ENCODE measurements around the gene CYSLTR2.

CYSLTR2 gene, protein sequence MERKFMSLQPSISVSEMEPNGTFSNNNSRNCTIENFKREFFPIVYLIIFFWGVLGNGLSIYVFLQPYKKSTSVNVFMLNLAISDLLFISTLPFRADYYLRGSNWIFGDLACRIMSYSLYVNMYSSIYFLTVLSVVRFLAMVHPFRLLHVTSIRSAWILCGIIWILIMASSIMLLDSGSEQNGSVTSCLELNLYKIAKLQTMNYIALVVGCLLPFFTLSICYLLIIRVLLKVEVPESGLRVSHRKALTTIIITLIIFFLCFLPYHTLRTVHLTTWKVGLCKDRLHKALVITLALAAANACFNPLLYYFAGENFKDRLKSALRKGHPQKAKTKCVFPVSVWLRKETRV

DNA sequence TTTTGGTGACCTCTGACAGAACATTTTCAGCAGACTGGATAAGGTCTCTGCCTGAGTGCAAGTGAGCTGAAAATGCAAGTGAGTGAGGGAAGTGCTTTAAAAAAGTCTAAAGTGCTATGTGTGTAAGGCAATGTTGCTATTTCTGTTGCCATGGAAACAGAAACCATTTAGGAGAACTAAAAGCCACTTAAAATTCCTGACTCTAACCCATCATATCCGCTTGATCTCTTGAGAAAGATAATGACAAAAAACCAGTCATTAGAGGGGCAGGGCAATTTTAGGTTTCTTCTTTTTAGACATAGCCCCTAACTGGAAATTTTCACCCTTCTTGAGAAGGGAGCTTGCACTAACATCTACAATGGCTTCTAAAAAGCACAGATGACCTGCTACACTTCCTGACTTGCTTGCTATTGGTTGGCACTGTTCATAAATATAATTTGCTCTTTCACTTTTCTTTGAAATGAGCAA lies at the start of gene CYSLTR2:
Gene CYSLTR2, plus strand, starts transcription at position 458 of the 468 bp plus-strand sequence. CDS start 52,889 bp downstream, outside the sequence.
- DNase-seq: no peak

- no peak for DNase-seq
Observed at GRCh38 chr13:48615049-48615448, 38.7 kb upstream of the CYSLTR2 start.

- no peak for DNase-seq
Observed at GRCh38 chr13:48618937-48619336, 34.8 kb upstream of the CYSLTR2 start.

GRCh38 chr13:48621056-48621455 lies 32.7 kb upstream of the CYSLTR2 start:
- no peak for DNase-seq

DNA sequence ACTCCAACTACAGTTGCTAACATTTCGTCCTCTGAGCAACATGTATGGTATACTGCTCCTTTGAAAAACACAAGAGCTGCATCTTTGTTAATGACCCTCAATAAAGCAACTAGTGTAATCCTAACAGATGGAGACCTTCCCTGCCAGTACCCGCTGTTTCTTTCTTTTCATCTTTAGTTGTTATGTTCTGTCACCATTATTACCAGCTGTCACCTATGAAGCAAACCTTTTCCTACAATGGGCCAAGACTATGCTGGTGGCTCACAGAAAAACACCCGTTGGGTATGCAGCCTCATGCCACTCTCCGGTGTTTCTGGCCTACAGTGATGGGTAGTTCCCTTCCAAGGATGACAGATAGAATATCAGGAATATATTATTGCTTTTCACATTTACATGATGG lies 29.7 kb upstream of the CYSLTR2 start:
- DNase-seq: no peak

- DNase-seq: no peak
Observed at GRCh38 chr13:48624858-48625257, 28.9 kb upstream of the CYSLTR2 start.

GRCh38 chr13:48625413-48626076 lies 28.2 kb upstream of the CYSLTR2 start:
- no peak for DNase-seq

- DNase-seq: no peak
Observed at GRCh38 chr13:48626077-48626449, 27.7 kb upstream of the CYSLTR2 start.

GRCh38 chr13:48626726-48627451 lies 26.8 kb upstream of the CYSLTR2 start:
- DNase-seq: no peak

DNA sequence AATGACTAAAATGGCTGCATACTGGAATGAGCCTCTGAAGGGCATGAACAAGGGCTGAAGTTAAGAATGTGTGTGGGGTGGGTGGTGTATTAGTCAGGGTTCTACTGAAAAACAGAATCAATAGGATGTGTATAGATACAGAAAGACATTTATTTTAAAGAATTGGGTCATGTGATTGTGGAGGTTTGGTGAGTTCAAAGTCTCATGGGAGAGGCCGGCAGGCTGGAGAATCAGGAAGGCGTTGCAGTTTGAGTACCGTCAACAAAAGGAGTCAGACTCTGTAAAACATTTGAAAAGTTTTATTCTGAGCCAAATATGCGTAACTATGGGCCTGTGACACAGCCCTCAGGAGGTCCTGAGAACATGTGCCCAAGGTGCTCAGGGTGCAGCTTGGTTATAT lies 24.5 kb upstream of the CYSLTR2 start:
- DNase-seq: no peak

DNA sequence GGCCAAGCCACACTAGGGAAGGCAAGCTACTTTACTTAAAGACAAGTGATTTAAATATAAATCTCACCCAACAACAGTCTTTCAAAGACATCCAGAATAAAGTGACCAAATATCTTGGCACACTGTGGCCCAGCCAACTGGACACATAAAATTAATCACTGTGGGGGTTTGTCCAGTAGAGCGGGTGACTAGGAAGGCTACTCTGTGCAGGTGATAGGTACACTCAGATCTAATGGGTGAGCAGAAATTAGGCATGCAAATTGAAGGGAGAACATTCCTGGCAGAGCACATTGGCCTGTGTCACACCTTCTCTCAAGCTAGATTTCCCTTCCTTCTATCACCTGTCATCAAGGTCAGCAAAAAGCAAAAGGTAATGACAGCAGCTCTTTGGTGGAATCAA lies 23.4 kb upstream of the CYSLTR2 start:
- no peak for DNase-seq

DNA sequence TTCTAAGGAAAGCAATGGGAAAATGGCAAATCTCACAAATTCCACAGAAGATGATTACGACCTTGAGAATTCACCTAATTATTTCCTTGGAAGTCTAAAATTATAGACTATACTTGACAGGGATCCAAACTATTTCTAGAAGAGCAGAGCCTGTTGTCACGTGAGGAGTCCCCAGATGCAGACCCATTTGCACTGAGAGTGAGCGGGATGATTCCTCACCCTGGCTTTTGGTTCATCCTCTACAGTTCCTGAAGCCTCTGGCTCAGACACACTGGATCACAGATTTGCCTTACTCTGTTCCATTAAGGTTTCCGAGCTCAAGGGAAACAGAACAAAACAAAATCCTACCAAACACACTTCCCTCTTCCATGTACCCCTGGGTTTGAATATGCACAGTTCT lies 23.0 kb upstream of the CYSLTR2 start:
- DNase-seq: no peak

GRCh38 chr13:48631441-48631840 lies 22.3 kb upstream of the CYSLTR2 start:
- DNase-seq: no peak

- no peak for DNase-seq
Observed at GRCh38 chr13:48633700-48634099, 20.0 kb upstream of the CYSLTR2 start.

- DNase-seq: no peak
Observed at GRCh38 chr13:48634636-48635035, 19.1 kb upstream of the CYSLTR2 start.

GRCh38 chr13:48635478-48635877 lies 18.3 kb upstream of the CYSLTR2 start:
- DNase-seq: no peak

DNA sequence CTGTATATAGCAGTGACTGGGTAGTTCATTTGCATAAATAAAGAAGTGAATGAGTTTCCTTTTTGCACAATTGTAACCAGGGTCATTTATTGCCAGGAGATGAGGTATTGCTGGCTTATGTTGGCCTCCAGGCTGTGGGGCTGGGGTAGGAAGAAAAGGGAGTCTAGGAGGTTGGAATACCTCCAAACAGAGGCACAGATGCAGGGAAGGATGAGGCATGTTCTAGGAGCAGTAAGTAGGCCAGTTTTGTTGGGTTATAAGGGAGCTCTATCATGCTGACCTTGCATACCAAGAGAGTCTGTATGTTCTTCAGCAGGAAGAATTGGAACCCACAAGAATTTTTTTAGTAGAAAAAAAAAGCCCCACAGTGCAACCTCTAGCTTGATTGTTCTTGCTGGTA lies 17.2 kb upstream of the CYSLTR2 start:
- no peak for DNase-seq

- DNase-seq: no peak
Observed at GRCh38 chr13:48637601-48638000, 16.1 kb upstream of the CYSLTR2 start.

- no peak for DNase-seq
Observed at GRCh38 chr13:48640767-48641166, 13.0 kb upstream of the CYSLTR2 start.

- no peak for DNase-seq
Observed at GRCh38 chr13:48641404-48641803, 12.3 kb upstream of the CYSLTR2 start.

DNA sequence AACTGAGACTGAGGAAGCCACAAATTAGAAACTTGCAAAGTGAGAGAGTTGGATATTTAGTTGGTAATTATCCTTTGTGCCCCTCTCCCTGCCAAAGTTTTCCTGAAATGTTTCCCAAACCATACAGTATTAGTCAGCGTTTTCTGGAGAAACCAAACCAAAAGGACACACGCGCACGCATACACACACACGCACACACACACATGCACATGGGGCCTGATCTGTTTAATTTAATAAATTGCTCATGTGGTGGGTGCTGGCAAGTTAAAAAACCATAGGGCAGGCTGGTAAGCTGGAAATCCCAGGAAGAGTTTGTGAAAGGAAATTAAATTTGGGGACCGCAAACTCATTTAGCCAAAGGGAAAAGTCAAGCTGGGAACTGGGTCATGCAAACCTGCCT lies 11.7 kb upstream of the CYSLTR2 start:
- DNase-seq: no peak

DNA sequence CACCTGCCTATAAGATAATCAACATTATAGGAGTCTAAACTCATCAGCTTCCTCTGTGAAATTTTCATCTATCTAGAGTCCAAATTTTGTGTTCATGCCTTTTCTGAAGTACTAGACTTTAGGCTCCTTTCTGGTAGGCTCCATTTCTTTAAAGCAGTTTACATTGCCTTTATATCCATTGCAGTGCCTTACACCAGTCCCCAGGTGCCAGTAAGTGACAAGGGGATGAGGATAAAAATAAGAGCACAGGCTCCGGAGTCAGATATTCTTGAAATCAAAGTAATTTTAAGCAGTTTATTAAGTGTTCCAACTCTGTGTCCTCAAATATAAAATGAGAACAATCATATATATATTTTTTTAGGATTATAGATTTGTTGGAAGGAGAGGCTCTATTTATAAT lies 10.6 kb upstream of the CYSLTR2 start:
- DNase-seq: no peak

DNA sequence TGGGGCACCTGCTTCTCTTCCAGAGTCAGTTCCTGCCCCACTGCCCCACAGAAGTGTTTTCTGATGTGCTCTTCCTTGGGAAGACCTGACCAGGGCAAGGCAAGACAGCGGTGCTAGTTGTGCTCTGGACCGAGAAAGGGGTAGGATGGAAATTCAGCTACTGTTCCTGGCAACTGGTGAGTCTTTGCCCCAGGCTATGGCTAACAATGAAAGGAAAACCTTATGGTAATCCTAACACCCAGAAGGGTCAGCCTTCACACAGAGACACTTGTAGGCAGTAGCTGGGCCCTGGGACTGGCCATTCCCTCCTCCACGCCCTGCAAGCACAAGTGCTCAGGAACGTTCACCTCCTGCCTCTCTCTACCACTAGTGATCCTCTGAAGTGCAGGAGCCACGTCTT lies 9.6 kb upstream of the CYSLTR2 start:
- no peak for DNase-seq

DNA sequence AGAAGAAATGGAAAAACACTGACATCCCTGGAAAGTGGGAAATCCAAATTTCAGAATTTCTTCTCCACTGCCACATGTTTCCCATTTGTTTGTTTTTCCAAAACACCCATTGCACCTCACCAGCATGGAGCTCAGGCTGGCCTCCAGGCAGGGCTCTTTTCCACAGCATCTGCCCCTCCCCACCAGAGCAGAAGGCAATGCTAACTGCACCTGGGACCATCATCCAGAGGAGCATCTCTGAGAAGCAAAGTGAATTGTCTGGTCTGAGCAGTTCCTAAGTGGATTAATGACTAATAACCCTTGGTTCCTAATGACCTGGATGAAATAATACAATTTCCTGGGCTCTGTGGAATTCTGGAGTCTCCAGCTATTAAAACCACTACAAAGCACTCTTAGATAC lies 8.8 kb upstream of the CYSLTR2 start:
- no peak for DNase-seq

Data from SHP77 (cell line).